GM23248 (cell line): Measurements from ENCODE around the gene TNNI2.

Experiments used
- EZH2 ChIP-seq: fragments of 200-600 bp; sonication (generic); IDR thresholded peaks from 2 replicates; pipeline ENCODE4 v1.6.1; 2018; ENCODE audit warnings: antibody characterized with exemption, mild to moderate bottlenecking; ENCODE audit not compliant: insufficient read depth, poor library complexity, severe bottlenecking
- EZH2phosphoT487 ChIP-seq: fragments of 200-600 bp; sonication (generic); IDR thresholded peaks from 2 replicates; pipeline ENCODE4 v1.6.1; 2018; ENCODE audit warnings: antibody characterized with exemption, moderate library complexity, mild to moderate bottlenecking, low read depth; ENCODE audit not compliant: insufficient read depth

DNA sequence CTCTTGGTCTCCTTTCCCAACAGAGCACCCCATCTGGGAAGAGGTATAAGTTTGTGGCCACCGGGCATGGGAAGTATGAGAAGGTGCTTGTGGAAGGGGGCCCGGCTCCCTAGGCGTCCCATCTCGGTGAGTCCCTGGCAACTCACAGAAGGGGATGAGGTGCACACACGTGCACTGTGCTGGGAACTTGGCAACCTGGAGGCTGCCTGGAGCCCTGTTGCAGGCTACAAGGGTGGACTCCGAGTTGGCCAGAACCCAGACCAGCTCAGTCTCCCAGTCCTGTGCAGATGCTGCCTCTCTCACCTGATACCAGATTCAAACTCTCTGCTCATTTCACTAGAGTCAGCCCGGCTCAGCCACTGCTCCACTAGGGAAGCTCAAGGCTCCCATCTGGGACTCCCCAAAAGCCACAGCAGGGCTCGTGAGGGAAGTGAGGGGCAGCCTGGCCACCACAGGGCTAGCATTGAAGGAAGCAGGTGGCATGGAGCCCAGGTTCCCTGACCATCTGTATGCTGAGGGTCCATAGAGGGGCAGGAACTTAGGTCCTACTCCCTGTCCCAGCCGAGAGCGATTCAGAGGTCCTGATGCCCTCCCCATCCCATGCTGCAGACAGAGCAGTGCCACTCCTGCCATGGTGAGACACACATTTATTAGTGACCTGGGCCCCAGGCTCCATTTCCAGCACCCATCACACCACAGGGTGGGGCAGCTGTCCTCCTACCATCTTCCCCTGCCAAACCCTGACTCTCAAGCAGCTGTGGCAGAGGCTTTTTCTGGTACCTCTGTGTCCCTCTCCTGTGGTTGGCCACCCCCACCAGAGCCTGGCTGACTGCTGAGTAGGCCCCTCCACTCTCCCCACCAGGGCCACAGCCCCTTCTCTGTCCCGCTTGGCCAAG, 48.9 kb downstream of the TNNI2 start:
- TF ChIP-seq EZH2, result no peak
- no peak for TF ChIP-seq EZH2phosphoT487
